ENCODE results near the gene TUBA1B.

Gene TUBA1B

GRCh38 chr12:49089821-49090773 lies 41.1 kb downstream of the TUBA1B start:
- peak overlapping the region; percentile 31 for H3K4me3 ChIP-seq (ENCODE audit: low read length)
- no peak for DNase-seq (ENCODE audit: low read depth)

GRCh38 chr12:49088932-49089330 lies 42.3 kb downstream of the TUBA1B start:
- no peak overlapping the region for H3K4me3 ChIP-seq (ENCODE audit: low read length)
- DNase-seq (ENCODE audit: low read depth) = no peak
- TF ChIP-seq CTCF (conservative IDR thresholded peaks at IDR 0.05; ENCODE audit: low read depth, low read length) = no peak

More at GRCh38 chr12:49089821-49090773, 41.1 kb downstream of the TUBA1B start:
- peak; percentile 49 for TF ChIP-seq CTCF (conservative IDR thresholded peaks at IDR 0.05; ENCODE audit: low read depth, low read length)

GRCh38 chr12:49088150-49088931 lies 42.9 kb downstream of the TUBA1B start:
- no peak overlapping the region for H3K4me3 ChIP-seq (ENCODE audit: low read length)
- peak; percentile 92 for TF ChIP-seq CTCF (conservative IDR thresholded peaks at IDR 0.05; ENCODE audit: low read depth, low read length)
- peak; percentile 93 for DNase-seq (ENCODE audit: low read depth)

DNA sequence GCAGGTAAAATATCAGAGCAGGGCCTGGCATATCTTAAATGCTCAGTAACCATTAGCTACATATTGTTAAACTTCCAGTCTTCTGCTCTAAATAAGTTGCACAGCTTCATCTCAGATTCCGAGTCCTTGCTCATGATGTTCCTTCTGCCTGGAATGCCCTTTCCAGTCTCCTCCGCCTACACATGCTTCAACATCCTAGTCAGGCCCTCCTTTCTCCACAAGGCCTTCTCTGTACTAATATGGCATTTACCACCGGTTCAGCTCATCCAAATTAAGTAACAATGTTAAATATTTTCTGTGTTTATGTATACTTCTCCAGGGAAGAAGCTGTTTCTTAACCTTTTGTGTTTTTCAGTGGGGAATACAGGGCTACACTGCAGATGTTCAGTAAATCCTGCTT lies 45.1 kb downstream of the TUBA1B start:
- no peak for DNase-seq (ENCODE audit: low read depth)
- no peak for TF ChIP-seq CTCF (conservative IDR thresholded peaks at IDR 0.05; ENCODE audit: low read depth, low read length)
- no peak overlapping the region for H3K4me3 ChIP-seq (ENCODE audit: low read length)

GRCh38 chr12:49084438-49084837 lies 46.8 kb downstream of the TUBA1B start:
- TF ChIP-seq CTCF (conservative IDR thresholded peaks at IDR 0.05; ENCODE audit: low read depth, low read length) = no peak
- no peak for DNase-seq (ENCODE audit: low read depth)
- H3K4me3 ChIP-seq (ENCODE audit: low read length) = no peak overlapping the region

DNA sequence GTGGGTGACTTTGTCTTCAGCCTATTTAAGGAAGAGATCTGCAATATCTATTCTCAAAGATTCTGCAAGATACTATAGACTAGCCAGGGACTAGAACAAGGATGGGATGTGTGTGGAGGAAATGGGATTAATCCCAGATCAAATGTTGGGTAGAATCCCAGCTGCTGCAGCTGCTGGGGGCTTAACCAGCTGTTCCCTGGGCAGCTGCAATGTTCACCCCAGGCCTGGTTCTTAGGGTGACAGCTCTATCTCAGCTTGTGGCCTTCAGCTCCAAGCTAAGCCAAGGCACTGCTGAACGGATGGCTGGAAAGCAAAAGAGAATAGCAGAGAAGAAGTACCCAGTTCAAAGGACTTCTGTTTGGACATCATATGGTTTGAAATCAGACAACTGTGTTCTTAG lies 51.4 kb downstream of the TUBA1B start:
- no peak for DNase-seq (ENCODE audit: low read depth)
- H3K4me3 ChIP-seq (ENCODE audit: low read length) = no peak overlapping the region
- TF ChIP-seq CTCF (conservative IDR thresholded peaks at IDR 0.05; ENCODE audit: low read depth, low read length) = no peak
